ENCODE results near the gene DPEP3.
"Not testable (repeated sequence)": the region's sequence is repeated elsewhere in the genome, so short reads cannot be mapped to it uniquely, and the experiment has no call there.

The DPEP3 gene

GRCh38 chr16:68000450-68000849 is 20.2 kb upstream of the DPEP3 start:
- DNase-seq (ENCODE audit: low read depth) = no peak
- no peak for TF ChIP-seq CTCF (IDR thresholded peaks at IDR 0.05; ENCODE audit: low read depth, low read length, missing control alignments)
- H3K4me3 ChIP-seq (ENCODE audit: low read depth, low read length) = no peak overlapping the region

GRCh38 chr16:67999985-68000384 is 19.7 kb upstream of the DPEP3 start:
- DNase-seq (ENCODE audit: low read depth) = no peak
- no peak overlapping the region for H3K4me3 ChIP-seq (ENCODE audit: low read depth, low read length)
- no peak for TF ChIP-seq CTCF (IDR thresholded peaks at IDR 0.05; ENCODE audit: low read depth, low read length, missing control alignments)

- DNase-seq (ENCODE audit: low read depth) = not testable (repeated sequence)
- peak within 1 kb of the TSS; percentile 6 for H3K4me3 ChIP-seq (ENCODE audit: low read depth, low read length)
These were observed 18.7 kb upstream of the DPEP3 start, which contains the start of gene DPEP2 for GRCh38 chr16:67998779-67999688. TSS of gene DPEP2 (minus strand) at chr16:67999484. CDS start at chr16:67993212, 6,272 bp downstream.

DNA sequence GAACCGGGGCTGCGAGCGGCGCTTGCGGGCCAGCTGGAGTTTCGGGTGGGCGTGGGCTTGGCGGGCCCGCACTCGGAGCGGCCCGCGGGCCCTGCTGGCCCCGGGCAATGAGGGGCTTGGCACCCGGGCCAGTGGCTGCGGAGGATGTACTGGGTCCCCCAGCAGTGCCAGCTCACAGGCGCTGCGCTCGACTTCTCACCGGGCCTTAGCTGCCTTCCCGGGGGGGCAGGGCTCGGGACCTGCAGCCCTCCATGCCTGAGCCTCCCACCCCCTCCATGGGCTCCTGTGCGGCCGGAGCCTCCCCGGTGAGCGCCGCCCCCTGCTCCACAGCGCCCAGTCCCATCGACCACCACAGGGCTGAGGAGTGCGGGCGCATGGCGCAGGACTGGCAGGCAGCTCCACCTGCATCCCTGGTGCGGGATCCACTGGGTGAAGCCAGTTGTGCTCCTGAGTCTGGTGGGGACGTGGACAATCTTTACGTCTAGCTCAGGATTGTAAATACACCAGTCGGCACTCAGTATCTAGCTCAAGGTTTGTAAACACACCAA is 18.0 kb upstream of the DPEP3 start:
- DNase-seq (ENCODE audit: low read depth); H3K4me3 ChIP-seq (ENCODE audit: low read depth, low read length): not testable (repeated sequence)

GRCh38 chr16:67996666-67997065 is 16.4 kb upstream of the DPEP3 start:
- TF ChIP-seq CTCF (IDR thresholded peaks at IDR 0.05; ENCODE audit: low read depth, low read length, missing control alignments) = no peak
- no peak for DNase-seq (ENCODE audit: low read depth)
- H3K4me3 ChIP-seq (ENCODE audit: low read depth, low read length) = no peak overlapping the region

DNA sequence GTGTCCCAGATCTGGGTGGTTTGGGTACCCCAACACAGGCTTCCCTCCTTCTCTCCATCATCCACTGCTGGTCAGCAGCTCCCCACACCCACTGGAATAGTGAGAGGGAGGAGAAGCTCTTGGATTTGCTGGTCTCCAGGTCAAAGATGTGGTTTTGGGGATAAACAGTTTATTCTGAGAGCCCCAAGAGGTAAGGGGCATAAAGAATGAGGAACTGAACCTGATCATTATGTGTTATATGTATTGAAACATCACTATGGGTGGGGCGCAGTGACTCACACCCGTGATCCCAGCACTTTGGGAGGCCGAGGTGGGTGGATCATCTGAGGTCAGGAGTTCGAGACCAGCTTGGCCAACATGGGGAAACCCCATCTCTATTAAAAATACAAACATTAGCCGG is 15.1 kb upstream of the DPEP3 start:
- DNase-seq (ENCODE audit: low read depth) = no peak
- TF ChIP-seq CTCF (IDR thresholded peaks at IDR 0.05; ENCODE audit: low read depth, low read length, missing control alignments) = no peak
- H3K4me3 ChIP-seq (ENCODE audit: low read depth, low read length) = no peak overlapping the region

- H3K4me3 ChIP-seq (ENCODE audit: low read depth, low read length); DNase-seq (ENCODE audit: low read depth): not testable (repeated sequence)
These were observed 13.7 kb upstream of the DPEP3 start for GRCh38 chr16:67994040-67994408.

GRCh38 chr16:67993207-67994039 is 13.1 kb upstream of the DPEP3 start:
- no peak for DNase-seq (ENCODE audit: low read depth)
- H3K4me3 ChIP-seq (ENCODE audit: low read depth, low read length) = peak overlapping the region; percentile 6; the same call in 1 of the 2 replicates
- TF ChIP-seq CTCF (IDR thresholded peaks at IDR 0.05; ENCODE audit: low read depth, low read length, missing control alignments) = peak; percentile 94

Data from GM12864 (cell line).